SK-N-SH (cell line): ENCODE data around the gene C19orf81. TPM values are rescaled to one million over a fixed set of nuclear protein-coding genes. Genes with fewer than 3 reads are reported as not detected.

Source experiments
- CTCF ChIA-PET: fragments of 300-600, 350-600 bp; formaldehyde crosslinking; extraction: SDS; loops from one replicate; lab custom pipeline; 2021; lab: Yijun Ruan, JAX
- POLR2A ChIA-PET: fragments of 350-600 bp; sonication (Branson Sonifier 250); formaldehyde crosslinking; extraction: SDS; loops from one replicate; lab custom pipeline; 2020; ENCODE audit warnings: antibody characterized with exemption, inconsistent platforms; lab: Yijun Ruan, JAX
- DNase-seq: peaks from one replicate; pipeline ENCODE4 v3.0.0; 2012
- H2AFZ ChIP-seq: fragments of 200-600 bp; sonication (generic); 2 replicates; pipeline ENCODE4 v1.8.1; 2016; ENCODE audit warnings: antibody characterized with exemption, mild to moderate bottlenecking, low read depth
- H3F3A ChIP-seq: fragments of 200-600 bp; sonication (generic); replicated peaks from 2 replicates; pipeline ENCODE3; 2016; ENCODE audit warnings: antibody characterized with exemption, mild to moderate bottlenecking; ENCODE audit not compliant: insufficient read depth
- H3K27ac ChIP-seq, 2 experiments: fragments of 200-500 bp in 1 of 2; fragments of 200-600 bp in 1 of 2; sonication (Bioruptor generic) in 1 of 2; sonication (generic), shearing (Covaris generic) in 1 of 2; 2 replicates each; pipeline versions ENCODE4 v1.5.1 to v1.6.1; 2014 to 2016; ENCODE audit warnings: low read depth in 2 of 2, inconsistent platforms in 1 of 2, low read length in 1 of 2, mild to moderate bottlenecking in 1 of 2, mixed read lengths in 1 of 2
- H3K27me3 ChIP-seq: fragments of 200-600 bp; sonication (generic), shearing (Covaris generic); 2 replicates; pipeline ENCODE4 v1.6.1; 2016; ENCODE audit warnings: mixed run types; ENCODE audit not compliant: insufficient read depth
- H3K36me3 ChIP-seq, 2 experiments: fragments of 200-500 bp in 1 of 2; fragments of 200-600 bp in 1 of 2; sonication (Bioruptor generic) in 1 of 2; sonication (generic) in 1 of 2; replicated peaks in 1 of 2; 2 replicates each; pipeline versions ENCODE3 to v1.5.1; 2014 to 2016; ENCODE audit warnings: low read length in 1 of 2, mild to moderate bottlenecking in 1 of 2; ENCODE audit not compliant: insufficient read depth in 2 of 2, control insufficient read depth in 1 of 2
- H3K4me1 ChIP-seq, 2 experiments: fragments of 200-500 bp in 1 of 2; fragments of 200-600 bp in 1 of 2; sonication (Bioruptor generic) in 1 of 2; sonication (generic), shearing (Covaris generic) in 1 of 2; 2 replicates each; pipeline versions ENCODE4 v1.5.1 to v1.6.1; 2014 to 2016; ENCODE audit warnings: low read depth in 1 of 2, low read length in 1 of 2, mixed run types in 1 of 2; ENCODE audit not compliant: insufficient read depth in 2 of 2, control insufficient read depth in 1 of 2
- H3K4me2 ChIP-seq: fragments of 200-600 bp; sonication (generic), shearing (Covaris generic); 2 replicates; pipeline ENCODE4 v1.6.1; 2017; ENCODE audit warnings: mixed run types
- H3K4me3 ChIP-seq, 2 experiments: fragments of 200-500 bp in 1 of 2; fragments of 200-600 bp in 1 of 2; sonication (Bioruptor generic) in 1 of 2; sonication (generic), shearing (Covaris generic) in 1 of 2; 2 replicates each; pipeline versions ENCODE4 v1.5.1 to v1.8.1; 2014 to 2016; ENCODE audit warnings: low read depth in 2 of 2, inconsistent platforms in 1 of 2, low read length in 1 of 2, mild to moderate bottlenecking in 1 of 2, mixed read lengths in 1 of 2, moderate library complexity in 1 of 2
- H3K79me2 ChIP-seq: fragments of 200-600 bp; sonication (generic); 2 replicates; pipeline ENCODE4 v1.8.1; 2017; ENCODE audit warnings: mild to moderate bottlenecking; ENCODE audit not compliant: insufficient read depth
- H3K9ac ChIP-seq: fragments of 200-600 bp; sonication (generic); 2 replicates; pipeline ENCODE4 v1.6.1; 2017; ENCODE audit warnings: mixed run types
- H3K9me2 ChIP-seq: fragments of 200-600 bp; sonication (generic); 2 replicates; pipeline ENCODE4 v1.6.1; 2017; ENCODE audit warnings: mixed run types
- H3K9me3 ChIP-seq: fragments of 200-600 bp; sonication (generic); 2 replicates; pipeline ENCODE4 v1.6.1; 2017; ENCODE audit warnings: mixed run types, mild to moderate bottlenecking, moderate library complexity
- H4K20me1 ChIP-seq: fragments of 200-600 bp; sonication (generic); 2 replicates; pipeline ENCODE4 v1.6.1; 2017; ENCODE audit warnings: mild to moderate bottlenecking, mixed run types; ENCODE audit not compliant: insufficient read depth
- CHD2 ChIP-seq: fragments of 150-350 bp; IDR thresholded peaks from 2 replicates; pipeline ENCODE4 v1.6.1; 2018; ENCODE audit warnings: low read length; ENCODE audit not compliant: partially characterized antibody
- ELF1 ChIP-seq: IDR thresholded peaks from 2 replicates; pipeline ENCODE4 v1.4.0; 2012
- EP300 ChIP-seq, 2 experiments: IDR thresholded peaks; 2 replicates each; pipeline versions ENCODE4 v1.4.0 to v1.6.1; 2012; ENCODE audit warnings: borderline replicate concordance in 1 of 2, low read depth in 1 of 2, low read length in 1 of 2
- EZH2phosphoT487 ChIP-seq: fragments of 200-600 bp; sonication (generic); IDR thresholded peaks from 2 replicates; pipeline ENCODE4 v1.6.1; 2017; ENCODE audit warnings: low read depth, mixed run types, mild to moderate bottlenecking, antibody characterized with exemption, moderate library complexity, borderline replicate concordance
- GABPA ChIP-seq: IDR thresholded peaks from 2 replicates; pipeline ENCODE4 v1.4.0; 2012; ENCODE audit warnings: low read depth, mild to moderate bottlenecking
- GATA2 ChIP-seq: sonication (generic); formaldehyde crosslinking; IDR thresholded peaks from 2 replicates; pipeline ENCODE4 v1.5.0; 2020; ENCODE audit warnings: mild to moderate bottlenecking, missing genetic modification reagents
- MEF2A ChIP-seq: IDR thresholded peaks from 2 replicates; pipeline ENCODE4 v1.4.0; 2012; ENCODE audit warnings: low read depth, borderline replicate concordance
- NFIC ChIP-seq: IDR thresholded peaks from 2 replicates; pipeline ENCODE4 v1.4.0; 2012; ENCODE audit warnings: borderline replicate concordance
- NRF1 ChIP-seq: IDR thresholded peaks from 2 replicates; pipeline ENCODE4 v1.6.1; 2012; ENCODE audit warnings: low read depth, mild to moderate bottlenecking, low read length
- RAD21 ChIP-seq: IDR thresholded peaks from 2 replicates; pipeline ENCODE4 v1.6.1; 2012; ENCODE audit warnings: mild to moderate bottlenecking, low read length
- REST ChIP-seq: IDR thresholded peaks from 2 replicates; pipeline ENCODE4 v1.6.1; 2012; ENCODE audit warnings: mild to moderate bottlenecking, low read depth, low read length, moderate library complexity
- RFX5 ChIP-seq: IDR thresholded peaks from 2 replicates; pipeline ENCODE4 v1.6.1; 2012; ENCODE audit warnings: mild to moderate bottlenecking, improper control_type of control experiment, low read length
- RXRA ChIP-seq: IDR thresholded peaks from 2 replicates; pipeline ENCODE4 v1.4.0; 2012; ENCODE audit warnings: low read depth, mild to moderate bottlenecking, borderline replicate concordance
- TAF1 ChIP-seq: IDR thresholded peaks from 2 replicates; pipeline ENCODE4 v1.6.1; 2012; ENCODE audit warnings: low read depth, mild to moderate bottlenecking, low read length, moderate library complexity, borderline replicate concordance
- TCF12 ChIP-seq: IDR thresholded peaks from 2 replicates; pipeline ENCODE4 v1.4.0; 2012
- USF2 ChIP-seq: fragments of 150-350 bp; IDR thresholded peaks from 2 replicates; pipeline ENCODE4 v1.6.1; 2017; ENCODE audit warnings: antibody characterized with exemption, low read length, low read depth, borderline replicate concordance
- YY1 ChIP-seq: IDR thresholded peaks from 2 replicates; pipeline ENCODE4 v1.4.0; 2012; ENCODE audit warnings: low read depth, mild to moderate bottlenecking
- WGBS: methylation state at CpG from one replicate; pipeline ENCODE4 v1.1.6; 2017; ENCODE audit warnings: low lambda C conversion rate; 5-methylcytosine and 5-hydroxymethylcytosine counted together
- polyA plus RNA-seq, 3 experiments: library from polyadenylated mRNA; depleted of rRNA; stranded (reverse); fragments of >200 nt; gene quantifications; 2 replicates each; pipeline ENCODE4 v1.2.3, GENCODE V29; 2012
- TF ChIP-seq, protein P1 (sequence below): IDR thresholded peaks from 2 replicates; pipeline ENCODE4; 2012

C19orf81 gene
- polyA plus RNA-seq, 1 of the 3 experiments (the other 2 are of a cell fraction), result 5.7 TPM

DNA sequence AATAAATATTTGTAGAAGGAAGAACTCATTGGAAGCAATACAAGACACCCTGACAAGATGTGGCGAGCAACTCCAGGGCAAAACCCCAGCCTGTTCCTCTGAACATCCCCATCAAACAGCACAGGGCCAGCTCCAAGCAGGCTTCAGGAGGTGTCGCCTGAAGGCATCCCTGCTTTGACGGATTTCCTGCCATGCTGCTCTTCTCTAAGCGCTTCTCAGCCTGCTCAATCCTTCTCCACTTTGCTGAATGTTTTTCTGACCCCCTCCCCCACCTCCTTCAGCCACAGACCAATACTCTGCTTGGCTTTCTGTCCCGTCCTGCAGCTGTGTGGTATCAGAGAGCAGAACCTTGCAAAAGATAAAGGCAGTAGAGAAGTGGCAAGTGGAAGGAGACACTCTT lies 28.4 kb downstream of the C19orf81 start (continued):
- TF ChIP-seq USF2, result no peak
- TF ChIP-seq, all 33 proteins: peak for 0

GRCh38 chr19:50678323-50678722 lies 29.1 kb downstream of the C19orf81 start:
- no peaks in the 10 kb centered on the region for H3K79me2 ChIP-seq
- no peak for TF ChIP-seq RAD21
- TF ChIP-seq GABPA, result no peak
- no peak for TF ChIP-seq MEF2A
- TF ChIP-seq EP300 (IDR thresholded peaks at IDR 0.05; ENCODE audit: borderline replicate concordance in 1 of 2, low read depth in 1 of 2, low read length in 1 of 2), result no peak
- no peak for TF ChIP-seq RFX5
- TF ChIP-seq NRF1, result no peak
- TF ChIP-seq TCF12, result no peak
- TF ChIP-seq CHD2, result no peak
- TF ChIP-seq NFIC, result no peak
- no peak for TF ChIP-seq ELF1
- TF ChIP-seq GATA2 (CRISPR knock-in tag), result no peak
- no peak for TF ChIP-seq YY1
- no peak for TF ChIP-seq TAF1
- TF ChIP-seq, protein P1, sequence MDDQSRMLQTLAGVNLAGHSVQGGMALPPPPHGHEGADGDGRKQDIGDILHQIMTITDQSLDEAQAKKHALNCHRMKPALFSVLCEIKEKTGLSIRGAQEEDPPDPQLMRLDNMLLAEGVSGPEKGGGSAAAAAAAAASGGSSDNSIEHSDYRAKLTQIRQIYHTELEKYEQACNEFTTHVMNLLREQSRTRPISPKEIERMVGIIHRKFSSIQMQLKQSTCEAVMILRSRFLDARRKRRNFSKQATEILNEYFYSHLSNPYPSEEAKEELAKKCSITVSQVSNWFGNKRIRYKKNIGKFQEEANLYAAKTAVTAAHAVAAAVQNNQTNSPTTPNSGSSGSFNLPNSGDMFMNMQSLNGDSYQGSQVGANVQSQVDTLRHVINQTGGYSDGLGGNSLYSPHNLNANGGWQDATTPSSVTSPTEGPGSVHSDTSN, result no peak
- no peak for TF ChIP-seq REST
- TF ChIP-seq EZH2phosphoT487, result no peak
- no peak for TF ChIP-seq RXRA
- no peaks in the 10 kb centered on the region for H3K9me2 ChIP-seq
- H4K20me1 ChIP-seq, result no peaks in the 10 kb centered on the region
- no peak overlapping the region for H2AFZ ChIP-seq
- DNase-seq, result no peak
- H3K4me1 ChIP-seq, result no peaks in the 10 kb centered on the region; a peak in 1 of 4 replicates
- ChIA-PET CTCF (no interaction called here), POLR2A (no interaction called here)
- no peaks in the 10 kb centered on the region for H3K27me3 ChIP-seq
- no peak overlapping the region for H3K4me2 ChIP-seq
- H3K9me3 ChIP-seq, result no peaks in the 10 kb centered on the region
- H3K36me3 ChIP-seq, result no peaks in the 10 kb centered on the region
- 39% methylated on average over 3 of the region's 3 CpGs for WGBS
- no peak overlapping the region for H3K27ac ChIP-seq
- no peaks in the 10 kb centered on the region for H3F3A ChIP-seq
- H3K4me3 ChIP-seq, result no peak overlapping the region
- no peak overlapping the region for H3K9ac ChIP-seq
